Sigmoid colon (tissue), 4 donors: ENCODE measurements around the gene AKR1C1.
"Not testable (repeated sequence)": the region's sequence is repeated elsewhere in the genome, so short reads cannot be mapped to it uniquely, and the experiment has no call there.

Source experiments
- CTCF ChIP-seq, 4 experiments: fragments of 450-650 bp in 3 of 4; fragments of 200-600 bp in 1 of 4; IDR thresholded peaks; one replicate each; pipeline ENCODE4 v1.5.1; 2016 to 2019; ENCODE audit warnings: antibody characterized with exemption in 4 of 4, mild to moderate bottlenecking in 3 of 4, moderate library complexity in 2 of 4
- POLR2A ChIP-seq, 2 donors: fragments of 450-650 bp; IDR thresholded peaks; one replicate each; pipeline ENCODE4 v1.6.1; 2016; ENCODE audit warnings: antibody characterized with exemption in 2 of 2, mild to moderate bottlenecking in 2 of 2, moderate library complexity in 2 of 2
- POLR2AphosphoS5 ChIP-seq, 4 donors: sonication (generic); formaldehyde crosslinking; IDR thresholded peaks; one replicate each; pipeline ENCODE4 v1.6.1; 2017; ENCODE audit warnings: antibody characterized with exemption in 4 of 4

GRCh38 chr10:4970362-4970761, 7.1 kb downstream of the AKR1C1 start:
- not testable (repeated sequence) for TF ChIP-seq CTCF, POLR2A, POLR2AphosphoS5 (IDR thresholded peaks at IDR 0.05)
